Prostate gland (tissue), 2 donors: ENCODE results near the gene NUP62CL.

Source experiments
- CTCF ChIP-seq, 4 experiments: fragments of 200-600 bp in 2 of 4; fragments of 450-650 bp in 2 of 4; sonication (generic) in 2 of 4; IDR thresholded peaks; 1 replicate in 3 of 4; 2 replicates in 1 of 4; pipeline ENCODE4 v1.5.1; 2016 to 2019; ENCODE audit warnings: antibody characterized with exemption in 4 of 4, mild to moderate bottlenecking in 2 of 4, moderate library complexity in 2 of 4
- POLR2A ChIP-seq: fragments of 450-650 bp; IDR thresholded peaks from one replicate; pipeline ENCODE4 v1.6.1; 2016; ENCODE audit warnings: antibody characterized with exemption, mild to moderate bottlenecking
- POLR2AphosphoS5 ChIP-seq: sonication (generic); formaldehyde crosslinking; IDR thresholded peaks from one replicate; pipeline ENCODE4 v1.6.1; 2017; ENCODE audit warnings: antibody characterized with exemption

GRCh38 chrX:107213477-107213876 is 7.2 kb upstream of the NUP62CL start:
- no peak for TF ChIP-seq CTCF (IDR thresholded peaks at IDR 0.05)
- TF ChIP-seq POLR2A = no peak
- no peak for TF ChIP-seq POLR2AphosphoS5
